ENCODE measurements around the gene NFAM1.

DNA sequence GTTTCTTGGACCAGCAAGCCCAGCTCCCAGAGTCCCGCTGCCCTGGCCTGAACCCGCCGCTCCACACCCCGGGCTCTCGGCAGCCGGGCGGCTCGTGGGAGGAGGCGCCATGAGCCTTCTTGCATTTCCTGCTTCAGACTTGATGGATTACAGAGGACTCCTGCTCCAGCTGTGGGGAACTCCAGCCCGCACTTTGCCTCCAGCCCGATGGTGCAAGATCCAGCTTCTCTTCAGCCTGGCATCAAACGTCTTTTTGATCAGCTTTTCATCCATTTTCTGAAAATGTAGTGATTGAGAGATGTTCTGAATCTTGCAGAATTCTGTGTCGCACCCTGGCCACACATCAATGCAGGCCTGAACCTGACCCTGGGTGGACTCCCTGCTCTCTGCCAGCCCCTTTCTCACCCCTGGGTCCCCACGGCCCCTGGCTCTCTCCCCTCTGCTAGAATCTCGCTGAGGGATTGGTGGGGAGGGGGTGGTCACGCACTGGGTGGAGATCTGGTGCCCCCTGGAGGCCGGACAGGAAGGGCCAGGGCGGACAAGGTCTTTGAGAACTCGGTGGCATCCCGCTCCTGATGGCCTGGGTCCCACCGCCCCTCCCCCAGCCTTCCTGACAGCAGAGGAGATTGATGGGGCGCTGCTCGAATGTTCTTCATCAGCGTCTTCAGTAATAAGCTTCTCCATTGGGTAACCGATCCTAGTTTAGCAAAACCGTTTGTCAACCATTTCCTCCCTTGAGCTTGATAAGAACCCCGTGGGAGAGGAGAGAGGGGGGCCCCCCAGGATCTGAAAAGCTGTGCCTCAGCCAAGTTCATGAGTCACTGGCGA, 12.1 kb upstream of the NFAM1 start:
- TF ChIP-seq, protein P1, sequence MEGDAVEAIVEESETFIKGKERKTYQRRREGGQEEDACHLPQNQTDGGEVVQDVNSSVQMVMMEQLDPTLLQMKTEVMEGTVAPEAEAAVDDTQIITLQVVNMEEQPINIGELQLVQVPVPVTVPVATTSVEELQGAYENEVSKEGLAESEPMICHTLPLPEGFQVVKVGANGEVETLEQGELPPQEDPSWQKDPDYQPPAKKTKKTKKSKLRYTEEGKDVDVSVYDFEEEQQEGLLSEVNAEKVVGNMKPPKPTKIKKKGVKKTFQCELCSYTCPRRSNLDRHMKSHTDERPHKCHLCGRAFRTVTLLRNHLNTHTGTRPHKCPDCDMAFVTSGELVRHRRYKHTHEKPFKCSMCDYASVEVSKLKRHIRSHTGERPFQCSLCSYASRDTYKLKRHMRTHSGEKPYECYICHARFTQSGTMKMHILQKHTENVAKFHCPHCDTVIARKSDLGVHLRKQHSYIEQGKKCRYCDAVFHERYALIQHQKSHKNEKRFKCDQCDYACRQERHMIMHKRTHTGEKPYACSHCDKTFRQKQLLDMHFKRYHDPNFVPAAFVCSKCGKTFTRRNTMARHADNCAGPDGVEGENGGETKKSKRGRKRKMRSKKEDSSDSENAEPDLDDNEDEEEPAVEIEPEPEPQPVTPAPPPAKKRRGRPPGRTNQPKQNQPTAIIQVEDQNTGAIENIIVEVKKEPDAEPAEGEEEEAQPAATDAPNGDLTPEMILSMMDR (IDR thresholded peaks at IDR 0.05), result peak; percentile 45 to 84 (median 66)
- peak in 1 of 2 donors; percentile 81 for TF ChIP-seq POLR2A (IDR thresholded peaks at IDR 0.05)

Data from adrenal gland (tissue), 5 donors.